HepG2 (cell line): ENCODE measurements around the gene NSG2. TPM values are rescaled to one million over a fixed set of nuclear protein-coding genes. Genes with fewer than 3 reads are reported as not detected.

Experiments
- ATAC-seq: fragments of 200-7000 bp; cut with Tn5 transposase; 3 replicates; pipeline ENCODE4 v1.9.1; 2020; ENCODE audit warnings: mild to moderate bottlenecking, moderate library complexity
- BruUV-seq: library from RNA; stranded (reverse); fragments of 400-500 nt; replicated peaks from 2 replicates; lab custom pipeline; 2021; lab: Mats Ljungman, UMichigan
- CTCF ChIA-PET: fragments of 300-600 bp; formaldehyde crosslinking; extraction: SDS; loops from one replicate; lab custom pipeline; 2021; ENCODE audit warnings: low total read pairs, inconsistent platforms, low intra/inter-chr PET ratio; lab: Yijun Ruan, JAX
- POLR2A ChIA-PET: fragments of 350-600 bp; sonication (Branson Sonifier 250); formaldehyde crosslinking; loops from one replicate; lab custom pipeline; 2020; ENCODE audit warnings: antibody characterized with exemption, inconsistent platforms; lab: Yijun Ruan, JAX
- DNase-seq: peaks from one replicate; pipeline ENCODE4 v3.0.0-alpha.2; 2015; ENCODE audit warnings: low spot score
- FAIRE-seq: peaks from 3 replicates; lab custom pipeline; 2011; peaks lifted over from hg19 to GRCh38; lab: Jason Lieb, UNC
- H2AFZ ChIP-seq: one replicate; pipeline ENCODE4 v1.6.1; 2011; ENCODE audit warnings: low read length, inconsistent platforms
- H3K27ac ChIP-seq: fragments of 300-600 bp; 3 replicates; pipeline ENCODE4 v1.8.0; 2011; ENCODE audit warnings: mixed run types, mild to moderate bottlenecking, mixed read lengths, low read length, inconsistent platforms; ENCODE audit not compliant: insufficient read depth; ENCODE audit errors: extremely low read length
- H3K27me3 ChIP-seq, 2 experiments: fragments of 200-600 bp in 1 of 2; 2 replicates in 1 of 2; 3 replicates in 1 of 2; pipeline versions ENCODE4 v1.6.0 to v1.8.0; 2011; ENCODE audit warnings: low read length in 2 of 2, mild to moderate bottlenecking in 2 of 2, moderate library complexity in 2 of 2, inconsistent platforms in 1 of 2; ENCODE audit not compliant: insufficient read depth in 2 of 2, control insufficient read depth in 1 of 2
- H3K36me3 ChIP-seq, 2 experiments: fragments of 200-600 bp in 1 of 2; replicated peaks in 1 of 2; 2 replicates in 1 of 2; 3 replicates in 1 of 2; pipeline versions ENCODE4 v1.5.1 to v1.8.0; 2011; ENCODE audit warnings: low read length in 2 of 2, inconsistent platforms in 1 of 2; ENCODE audit not compliant: insufficient read depth in 2 of 2, control insufficient read depth in 1 of 2
- H3K4me1 ChIP-seq: 2 replicates; pipeline ENCODE4 v1.5.1; 2012; ENCODE audit warnings: low read length, inconsistent platforms; ENCODE audit not compliant: insufficient read depth
- H3K4me2 ChIP-seq: 2 replicates; pipeline ENCODE4 v1.6.0; 2011; ENCODE audit warnings: low read depth, low read length, inconsistent platforms
- H3K4me3 ChIP-seq, 3 experiments: fragments of 200-600 bp in 1 of 3; sonication (generic), shearing (Covaris generic) in 1 of 3; replicated peaks in 1 of 3; 2 replicates each; pipeline ENCODE4 v1.5.1; 2011 to 2016; ENCODE audit warnings: low read length in 3 of 3, inconsistent platforms in 2 of 3, low read depth in 2 of 3, mild to moderate bottlenecking in 2 of 3, control low read depth in 1 of 3, mixed read lengths in 1 of 3; ENCODE audit not compliant: insufficient read depth in 1 of 3
- H3K79me2 ChIP-seq: one replicate; pipeline ENCODE4 v1.6.1; 2011; ENCODE audit warnings: low read length, inconsistent platforms; ENCODE audit not compliant: insufficient read depth
- H3K9ac ChIP-seq: 2 replicates; pipeline ENCODE4 v1.6.0; 2011; ENCODE audit warnings: mild to moderate bottlenecking, low read depth, low read length, inconsistent platforms; ENCODE audit not compliant: insufficient read depth
- H3K9me3 ChIP-seq: 2 replicates; pipeline ENCODE4 v1.5.1; 2012; ENCODE audit warnings: mild to moderate bottlenecking, low read length
- H4K20me1 ChIP-seq: 2 replicates; pipeline ENCODE4 v1.6.0; 2011; ENCODE audit warnings: inconsistent platforms, mild to moderate bottlenecking, low read length, moderate library complexity; ENCODE audit not compliant: insufficient read depth
- CBFB ChIP-seq: sonication (generic); formaldehyde crosslinking; IDR thresholded peaks from 2 replicates; pipeline ENCODE4 v1.4.0; 2020; ENCODE audit warnings: missing genetic modification reagents
- FOSL1 ChIP-seq: sonication (generic); formaldehyde crosslinking; IDR thresholded peaks from 2 replicates; pipeline ENCODE4 v1.9.0; 2021; ENCODE audit warnings: missing genetic modification reagents, borderline replicate concordance
- GFI1 ChIP-seq: sonication (generic); formaldehyde crosslinking; IDR thresholded peaks from 2 replicates; pipeline ENCODE4 v1.5.0; 2020; ENCODE audit warnings: missing genetic modification reagents, mild to moderate bottlenecking, borderline replicate concordance
- HCFC1 ChIP-seq: fragments of 150-350 bp; IDR thresholded peaks from 2 replicates; pipeline ENCODE4 v1.6.1; 2014; ENCODE audit warnings: low read depth, low read length
- RERE ChIP-seq: IDR thresholded peaks from 2 replicates; pipeline ENCODE4 v1.6.1; 2016; ENCODE audit warnings: low read depth, missing genetic modification reagents, missing compliant biosample characterization
- THAP9 ChIP-seq: sonication (generic); formaldehyde crosslinking; IDR thresholded peaks from 2 replicates; pipeline ENCODE4; 2020; ENCODE audit warnings: missing genetic modification reagents, mild to moderate bottlenecking, borderline replicate concordance
- ZBTB3 ChIP-seq: sonication (generic); formaldehyde crosslinking; IDR thresholded peaks from 2 replicates; pipeline ENCODE4 v1.4.0; 2020; ENCODE audit warnings: low read depth, mild to moderate bottlenecking, moderate library complexity, missing genetic modification reagents, borderline replicate concordance
- ZFP90 ChIP-seq: sonication (generic); formaldehyde crosslinking; IDR thresholded peaks from 2 replicates; pipeline ENCODE4 v1.8.0; 2022; ENCODE audit warnings: missing genetic modification reagents, mild to moderate bottlenecking, inconsistent platforms, borderline replicate concordance
- ZNF512B ChIP-seq: sonication (generic); formaldehyde crosslinking; IDR thresholded peaks from 2 replicates; pipeline ENCODE4 v1.5.1; 2020; ENCODE audit warnings: missing genetic modification reagents, mild to moderate bottlenecking, borderline replicate concordance
- ZNF710 ChIP-seq: sonication (generic); formaldehyde crosslinking; IDR thresholded peaks from 2 replicates; pipeline ENCODE4 v1.5.0; 2020; ENCODE audit warnings: mild to moderate bottlenecking, missing genetic modification reagents, borderline replicate concordance
- ZNF724P ChIP-seq: sonication (generic); formaldehyde crosslinking; IDR thresholded peaks from 2 replicates; pipeline ENCODE4 v1.8.0; 2022; ENCODE audit warnings: missing genetic modification reagents, borderline replicate concordance
- WGBS: methylation state at CpG from one replicate; pipeline ENCODE4 v1.1.6; 2017; ENCODE audit warnings: low lambda C conversion rate; 5-methylcytosine and 5-hydroxymethylcytosine counted together
- in situ Hi-C: cut with HindIII; loops from 2 replicates; pipeline ENCODE4 v1.10.0; 2017; ENCODE audit warnings: low pct_unique_long_range_greater_than_20kb; ENCODE audit not compliant: extremely low pct_ligation_motif_present
- intact Hi-C: fragments of 100-400 bp; cut with micrococcal nuclease; formaldehyde crosslinking; loops from one replicate; pipeline ENCODE4 v1.10.0; 2022; ENCODE audit not compliant: unreplicated experiment
- polyA plus RNA-seq, 8 experiments: library from polyadenylated mRNA; depleted of rRNA in 3 of 8; stranded (reverse) in 7 of 8; unstranded in 1 of 8; fragments of >200 nt; fragmentation: Illumina TruSeq in 4 of 8; extraction: Trizol in 4 of 8; gene quantifications; 2 replicates each; pipeline versions ENCODE4 v1.2.1 to v1.2.3, GENCODE V29; 2011 to 2016; ENCODE audit warnings: low read depth in 4 of 8, missing spikeins in 1 of 8, mixed read lengths in 1 of 8; ENCODE audit not compliant: insufficient read depth in 1 of 8
- total RNA-seq, 5 experiments: library from RNA; depleted of rRNA; stranded (reverse); fragments of >200 nt; fragmentation: Illumina TruSeq; extraction: Trizol; gene quantifications; 2 replicates each; pipeline ENCODE4 v1.2.3, GENCODE V29; 2016; ENCODE audit warnings: low read depth in 1 of 5

Gene NSG2
- total and polyA plus RNA-seq, 2 of the 13 experiments (the other 11 are each of a cell fraction or from before 2014, with no cell fraction given), result 0.21 TPM; not detected in 1

- POLR2A ChIA-PET, result no interaction called here
- no peak for ATAC-seq
- Histone ChIP-seq H3K27ac (no peak overlapping the region), H3K36me3 (no peaks in the 10 kb centered on the region), H3K79me2 (no peaks in the 10 kb centered on the region), H3K4me1 (no peaks in the 10 kb centered on the region), H3K9me3 (no peaks in the 10 kb centered on the region), H3K4me2 (no peak overlapping the region), H2AFZ (no peak overlapping the region), H3K9ac (no peak overlapping the region), H3K4me3 (no peak overlapping the region), H4K20me1 (no peaks in the 10 kb centered on the region), H3K27me3 (peaks cover 2 to 43% of the 10 kb centered on the region in 2 experiments)
- intact Hi-C loops (no loop called here), in situ Hi-C loops (no loop called here)
- WGBS, result 11% methylated on average over 6 of the region's 7 CpGs
- no TSS peak for BruUV-seq
- CTCF ChIA-PET, result no interaction called here
- no peak for DNase-seq
- no peak for FAIRE-seq
- TF ChIP-seq HCFC1 (no peak), THAP9 (no peak), FOSL1 (no peak), ZNF724P (CRISPR knock-in tag) (no peak), CBFB (CRISPR knock-in tag) (no peak), ZNF710 (CRISPR knock-in tag) (no peak), RERE (CRISPR knock-in tag) (no peak), ZBTB3 (no peak), ZFP90 (CRISPR knock-in tag) (no peak), GFI1 (CRISPR knock-in tag) (no peak), ZNF512B (no peak)
These were observed 64.8 kb downstream of the NSG2 start for GRCh38 chr5:174110310-174110709.
